ENCODE results near the gene SNX8. TPM values are rescaled to one million over a fixed set of nuclear protein-coding genes. Genes with fewer than 3 reads are reported as not detected.

Gene SNX8
- total and polyA plus RNA-seq, 2 of the 8 experiments (the other 6 are each of a cell fraction or from before 2014, with no cell fraction given): 46.2 to 70.8 TPM

DNA sequence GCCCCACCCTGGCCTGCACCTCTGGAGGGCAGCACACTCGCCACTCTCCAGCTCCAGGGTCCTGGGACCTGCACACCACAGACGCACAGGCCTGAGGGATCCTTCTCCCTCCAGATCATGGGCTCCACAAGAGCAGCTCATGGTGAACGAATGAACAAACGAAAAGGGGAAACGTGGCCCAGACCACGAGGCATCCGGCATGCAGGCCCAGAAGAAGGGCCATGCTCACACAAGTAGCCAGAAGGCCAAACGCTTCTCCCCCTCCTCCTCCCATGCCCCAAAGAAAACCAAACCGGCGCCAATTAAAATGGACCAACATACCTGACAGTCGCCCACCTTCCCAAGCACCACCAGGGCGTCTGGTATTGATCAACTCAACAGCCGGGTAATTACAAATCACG is 111.9 kb downstream of the SNX8 start:
- no peak overlapping the region for H3K23ac ChIP-seq (ENCODE audit: insufficient read length)
- peaks cover 9 to 15% of the 10 kb centered on the region in 2 experiments for H4K20me1 ChIP-seq (replicated peaks in 1 of 2; ENCODE audit: control insufficient read depth in 1 of 2, insufficient read depth in 2 of 2, low read length in 2 of 2)
- no peak overlapping the region for H3K9ac ChIP-seq (replicated peaks in 1 of 4; ENCODE audit: extremely low read depth in 1 of 4, low read depth in 3 of 4, low read length in 3 of 4)
- H3K4me2 ChIP-seq (ENCODE audit: insufficient read depth in 1 of 2, low read depth in 2 of 2, low read length in 2 of 2): no peak overlapping the region
- H3K9me3 ChIP-seq (ENCODE audit: insufficient read depth in 2 of 2, low read depth in 1 of 2, low read length in 1 of 2): no peaks in the 10 kb centered on the region
- H3K56ac ChIP-seq (replicated peaks; ENCODE audit: insufficient read length, low read depth, low read length): no peak overlapping the region
- no peak overlapping the region for H2AK5ac ChIP-seq (ENCODE audit: low read depth, low read length)
- DNase-seq (ENCODE audit: low read depth in 1 of 2, low spot score in 2 of 2) (no peak), FAIRE-seq (no peak)
- H2BK5ac ChIP-seq (ENCODE audit: low read depth, low read length): no peak overlapping the region
- H3K4ac ChIP-seq (replicated peaks; ENCODE audit: insufficient read length, low read depth, low read length): no peak overlapping the region
- H3K4me3 ChIP-seq (ENCODE audit: extremely low read depth in 1 of 4, insufficient read depth in 2 of 4, low read depth in 3 of 4, low read length in 4 of 4): no peak overlapping the region
- CTCF ChIA-PET (ENCODE audit: partially characterized antibody): interaction anchor here (0.8 to 2.6 kb wide), 6 partner anchors 11 to 632 kb away, joined by 3 to 8 read pairs (median 3); partner anchors contain the start of gene PSMG3
- POLR2A ChIA-PET (ENCODE audit: partially characterized antibody): interaction anchor here (0.6 to 1.2 kb wide), 4 partner anchors 11 to 48 kb away, joined by 3 to 4 read pairs (median 3); partner anchors contain the start of gene MAD1L1
- no peak overlapping the region for H2BK12ac ChIP-seq (ENCODE audit: low read depth, low read length)
- H3K79me1 ChIP-seq (ENCODE audit: low read depth, low read length): peaks cover 4% of the 10 kb centered on the region
- no peak overlapping the region for H4K91ac ChIP-seq (replicated peaks; ENCODE audit: insufficient read length, low read length)
- no peak overlapping the region for H3K27ac ChIP-seq (ENCODE audit: low read depth, low read length)
- H3K14ac ChIP-seq (ENCODE audit: insufficient read length): no peak overlapping the region
- no peaks in the 10 kb centered on the region for H3K23me2 ChIP-seq (ENCODE audit: low read depth, low read length)
- H3K79me2 ChIP-seq (ENCODE audit: control insufficient read depth in 1 of 2, insufficient read depth in 2 of 2, low read length in 2 of 2): peaks cover 0 to 3% of the 10 kb centered on the region in 2 experiments; a peak in 1 of 4 replicates
- no peak overlapping the region for H4K5ac ChIP-seq (ENCODE audit: insufficient read length, low read depth, low read length)
- WGBS, 2 experiments (ENCODE audit: extremely low coverage in 1 of 2, insufficient coverage in 1 of 2, insufficient read length in 1 of 2, insufficient replicate concordance in 2 of 2, low coverage in 1 of 2, low lambda C conversion rate in 2 of 2, missing lambda C conversion rate in 1 of 2): 90% methylated on average over 11 of the region's 14 CpGs; no CpG with 5 or more reads in 1 of the 2 experiments
- peak overlapping the region; percentile 3; the same call in 1 of the 2 replicates for H4K8ac ChIP-seq (ENCODE audit: extremely low read depth, insufficient read depth, low read length)
- no peak overlapping the region for H2BK120ac ChIP-seq (replicated peaks; ENCODE audit: low read depth, low read length)
- peaks cover 3 to 17% (median 8%) of the 10 kb centered on the region in 4 experiments; a peak in 6 of 8 replicates for H3K36me3 ChIP-seq (ENCODE audit: control insufficient read depth in 2 of 4, insufficient read depth in 4 of 4, low read length in 3 of 4)
- no peaks in the 10 kb centered on the region for H3K27me3 ChIP-seq (replicated peaks in 1 of 4; ENCODE audit: control insufficient read depth in 3 of 4, extremely low read depth in 1 of 4, insufficient read depth in 3 of 4, low read length in 3 of 4)
- H2BK20ac ChIP-seq (ENCODE audit: low read length): no peak overlapping the region
- H2AFZ ChIP-seq (ENCODE audit: low read length): no peak overlapping the region
- H2BK15ac ChIP-seq (ENCODE audit: low read length): no peak overlapping the region
- H3K4me1 ChIP-seq (replicated peaks in 1 of 4; ENCODE audit: control insufficient read depth in 3 of 4, insufficient read depth in 4 of 4, low read length in 3 of 4): no peaks in the 10 kb centered on the region
- H3K18ac ChIP-seq (ENCODE audit: extremely low read depth, low read length): no peak overlapping the region
- TF ChIP-seq FOSL1 (IDR thresholded peaks at IDR 0.05; ENCODE audit: insufficient read depth, low read depth, low read length): no peak
- TF ChIP-seq CBX8 (IDR thresholded peaks at IDR 0.05; ENCODE audit: borderline replicate concordance, low read depth, low read length): no peak
- TF ChIP-seq YY1 (IDR thresholded peaks at IDR 0.05; ENCODE audit: low read depth, low read length): no peak
- TF ChIP-seq SIRT6 (IDR thresholded peaks at IDR 0.05; ENCODE audit: low read length): no peak
- TF ChIP-seq CHD1 (IDR thresholded peaks at IDR 0.05; ENCODE audit: low read depth, low read length): no peak
- no peak for TF ChIP-seq CREB1 (IDR thresholded peaks at IDR 0.05)
- no peak for TF ChIP-seq KDM4A (IDR thresholded peaks at IDR 0.05; ENCODE audit: low read depth, low read length, severe bottlenecking)
- TF ChIP-seq, protein P1, sequence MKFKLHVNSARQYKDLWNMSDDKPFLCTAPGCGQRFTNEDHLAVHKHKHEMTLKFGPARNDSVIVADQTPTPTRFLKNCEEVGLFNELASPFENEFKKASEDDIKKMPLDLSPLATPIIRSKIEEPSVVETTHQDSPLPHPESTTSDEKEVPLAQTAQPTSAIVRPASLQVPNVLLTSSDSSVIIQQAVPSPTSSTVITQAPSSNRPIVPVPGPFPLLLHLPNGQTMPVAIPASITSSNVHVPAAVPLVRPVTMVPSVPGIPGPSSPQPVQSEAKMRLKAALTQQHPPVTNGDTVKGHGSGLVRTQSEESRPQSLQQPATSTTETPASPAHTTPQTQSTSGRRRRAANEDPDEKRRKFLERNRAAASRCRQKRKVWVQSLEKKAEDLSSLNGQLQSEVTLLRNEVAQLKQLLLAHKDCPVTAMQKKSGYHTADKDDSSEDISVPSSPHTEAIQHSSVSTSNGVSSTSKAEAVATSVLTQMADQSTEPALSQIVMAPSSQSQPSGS (IDR thresholded peaks at IDR 0.05; ENCODE audit: low read length): no peak
- TF ChIP-seq HDAC6 (IDR thresholded peaks at IDR 0.05; ENCODE audit: low read depth, low read length): no peak
- TF ChIP-seq TEAD4 (IDR thresholded peaks at IDR 0.05; ENCODE audit: low read depth, low read length): no peak
- TF ChIP-seq POLR2A (IDR thresholded peaks at IDR 0.05; ENCODE audit: control extremely low read depth in 1 of 2, low read depth in 2 of 2, low read length in 2 of 2): no peak
- no peak for TF ChIP-seq MAFK (IDR thresholded peaks at IDR 0.05; ENCODE audit: low read depth, low read length)
- TF ChIP-seq CEBPB (IDR thresholded peaks at IDR 0.05; ENCODE audit: low read depth, low read length): no peak
- no peak for TF ChIP-seq RBBP5 (IDR thresholded peaks at IDR 0.05; ENCODE audit: borderline replicate concordance, low read depth, low read length)
